Epithelial cell of prostate (primary cell): ENCODE results near the gene TAF11L6.
"Not testable (repeated sequence)": the region's sequence is repeated elsewhere in the genome, so short reads cannot be mapped to it uniquely, and the experiment has no call there.

Experiments used
- DNase-seq: peaks from one replicate; pipeline ENCODE4 v3.0.0-alpha.2; 2011; ENCODE audit warnings: low read depth, low spot score
- H3K27ac ChIP-seq: fragments of 450-650 bp; 2 replicates; pipeline ENCODE4 v1.5.1; 2017; ENCODE audit warnings: mild to moderate bottlenecking

The TAF11L6 gene

GRCh38 chr5:17528369-17528768, at the start of gene TAF11L6:
Gene TAF11L6 (plus strand): TSS chr5:17528669.
- DNase-seq: not testable (repeated sequence)

GRCh38 chr5:17481378-17481777, 47.1 kb upstream of the TAF11L6 start:
- H3K27ac ChIP-seq: no peak overlapping the region
- DNase-seq: no peak

More at GRCh38 chr5:17528369-17528768, at the start of gene TAF11L6:
- H3K27ac ChIP-seq: not testable (repeated sequence)

GRCh38 chr5:17482790-17483189, 45.7 kb upstream of the TAF11L6 start:
- no peak for DNase-seq
- H3K27ac ChIP-seq: no peak overlapping the region

- not testable (repeated sequence) for H3K27ac ChIP-seq, DNase-seq
Measured at GRCh38 chr5:17486464-17487173, 41.9 kb upstream of the TAF11L6 start.

DNA sequence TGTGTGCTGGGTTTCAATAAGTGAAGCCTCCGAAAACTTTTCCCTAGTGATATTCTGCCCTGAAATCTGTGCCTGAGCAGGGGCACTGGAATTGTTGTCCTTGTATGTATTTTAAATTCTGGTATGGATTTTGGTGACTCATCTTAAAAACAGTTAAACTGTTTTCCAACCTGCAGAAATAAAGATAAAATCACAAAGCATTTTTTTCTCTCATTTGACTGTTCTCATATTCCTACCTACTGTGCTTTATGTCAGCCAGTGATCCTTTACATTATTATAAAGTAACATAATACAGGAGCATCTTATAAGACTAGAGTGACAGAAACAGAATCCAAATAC, 41.3 kb upstream of the TAF11L6 start:
- H3K27ac ChIP-seq: no peak overlapping the region
- DNase-seq: no peak

GRCh38 chr5:17491257-17491656, 37.2 kb upstream of the TAF11L6 start:
- not testable (repeated sequence) for DNase-seq, H3K27ac ChIP-seq

DNA sequence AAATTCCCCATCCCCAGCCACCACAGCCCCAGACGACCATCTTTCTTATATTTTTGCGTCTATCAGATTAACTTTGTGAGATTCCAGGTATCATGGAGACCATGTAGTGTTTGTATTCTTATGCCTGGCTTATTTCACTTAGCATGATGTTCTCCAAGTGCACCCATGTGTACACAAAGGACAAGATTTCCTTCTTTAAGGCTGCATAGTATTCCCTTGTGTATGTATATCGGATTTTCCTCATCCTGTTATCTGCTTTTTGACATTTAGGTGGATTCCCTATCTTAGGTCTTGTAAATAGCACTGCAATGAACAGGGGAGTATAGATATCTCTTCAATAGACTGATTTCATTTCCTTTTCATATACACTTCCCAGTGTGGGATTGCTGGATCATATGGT, 35.7 kb upstream of the TAF11L6 start:
- DNase-seq: no peak

GRCh38 chr5:17497446-17497845, 31.0 kb upstream of the TAF11L6 start:
- H3K27ac ChIP-seq: no peak overlapping the region
- DNase-seq: no peak

More for the DNA sequence above, 35.7 kb upstream of the TAF11L6 start:
- H3K27ac ChIP-seq: no peak overlapping the region

DNA sequence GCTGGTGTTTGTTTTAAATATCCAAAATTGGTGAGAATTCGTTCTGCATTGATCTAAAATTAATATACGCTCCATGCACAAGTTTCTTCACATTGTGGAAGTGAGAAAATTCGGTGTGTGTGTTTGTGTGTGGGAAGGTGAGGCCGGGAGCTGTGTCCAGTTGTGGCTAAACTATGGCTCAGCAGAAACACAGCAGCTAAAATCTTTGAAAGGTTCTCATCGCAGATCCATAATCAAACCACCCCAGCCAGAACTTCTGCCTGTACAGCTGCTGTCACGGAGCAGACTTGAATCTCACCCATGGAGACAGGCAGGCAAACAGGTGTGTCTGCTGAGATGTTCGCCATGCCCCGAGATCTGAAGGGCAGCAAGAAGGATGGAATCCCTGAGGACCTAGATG, 30.5 kb upstream of the TAF11L6 start, which contains the start of gene TAF11L2:
Gene TAF11L2, plus strand, starts transcription at position 301 of the 400 bp plus-strand sequence.
- not testable (repeated sequence) for DNase-seq, H3K27ac ChIP-seq

DNA sequence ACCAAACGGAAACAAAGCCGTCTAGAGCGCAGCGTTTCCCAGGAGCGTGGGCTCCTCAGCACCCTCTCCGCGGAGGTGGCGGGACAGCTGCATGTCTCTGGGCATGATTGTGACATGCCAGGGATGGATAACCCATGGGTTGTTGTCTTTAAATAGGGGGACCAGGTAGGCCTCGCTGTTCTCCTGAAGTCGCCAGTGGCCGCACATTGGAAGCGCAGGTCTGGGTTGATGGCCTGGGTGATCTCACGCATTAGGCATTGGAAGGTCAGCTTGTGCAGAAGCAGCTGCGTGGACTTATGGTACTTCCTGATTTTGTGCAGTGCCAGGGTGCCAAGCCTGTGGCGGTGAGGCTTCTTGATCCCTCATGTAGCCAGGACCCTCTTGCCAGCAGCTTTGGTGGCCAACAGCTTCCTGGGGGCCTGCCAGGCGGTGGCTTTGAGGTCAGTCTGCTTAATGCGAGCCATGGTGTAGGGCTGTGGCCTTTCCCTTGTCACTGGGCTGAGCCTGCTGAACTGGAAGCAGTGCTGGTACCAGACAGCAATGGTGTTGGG, 16.6 kb upstream of the TAF11L6 start:
- H3K27ac ChIP-seq: no peak overlapping the region
- DNase-seq: no peak

- not testable (repeated sequence) for DNase-seq, H3K27ac ChIP-seq
Measured at GRCh38 chr5:17517526-17517925, 10.9 kb upstream of the TAF11L6 start.

- not testable (repeated sequence) for H3K27ac ChIP-seq, DNase-seq
Measured at GRCh38 chr5:17518067-17518466, 10.4 kb upstream of the TAF11L6 start, which contains the start of gene TAF11L3. Gene TAF11L3 (plus strand): TSS chr5:17518367.

- H3K27ac ChIP-seq, DNase-seq: not testable (repeated sequence)
Measured at GRCh38 chr5:17519508-17519907, 9.0 kb upstream of the TAF11L6 start.

DNA sequence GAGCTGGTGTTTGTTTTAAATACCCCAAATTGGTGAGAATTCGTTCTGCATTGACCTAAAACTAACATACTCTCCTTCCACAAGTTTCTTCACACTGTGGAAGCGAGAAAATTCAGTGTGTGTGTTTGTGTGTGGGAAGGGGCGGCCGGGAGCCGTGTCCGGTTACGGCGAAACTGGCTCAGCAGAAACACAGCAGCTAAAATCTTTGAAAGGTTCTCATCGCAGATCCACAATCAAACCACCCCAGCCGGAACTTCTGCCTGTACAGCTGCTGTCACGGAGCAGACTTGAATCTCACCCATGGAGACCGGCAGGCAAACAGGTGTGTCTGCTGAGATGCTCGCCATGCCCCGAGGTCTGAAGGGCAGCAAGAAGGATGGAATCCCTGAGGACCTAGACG, 7.0 kb upstream of the TAF11L6 start, which contains the start of gene TAF11L4:
Gene TAF11L4, plus strand, starts transcription at position 301 of the 400 bp plus-strand sequence.
- not testable (repeated sequence) for H3K27ac ChIP-seq, DNase-seq

DNA sequence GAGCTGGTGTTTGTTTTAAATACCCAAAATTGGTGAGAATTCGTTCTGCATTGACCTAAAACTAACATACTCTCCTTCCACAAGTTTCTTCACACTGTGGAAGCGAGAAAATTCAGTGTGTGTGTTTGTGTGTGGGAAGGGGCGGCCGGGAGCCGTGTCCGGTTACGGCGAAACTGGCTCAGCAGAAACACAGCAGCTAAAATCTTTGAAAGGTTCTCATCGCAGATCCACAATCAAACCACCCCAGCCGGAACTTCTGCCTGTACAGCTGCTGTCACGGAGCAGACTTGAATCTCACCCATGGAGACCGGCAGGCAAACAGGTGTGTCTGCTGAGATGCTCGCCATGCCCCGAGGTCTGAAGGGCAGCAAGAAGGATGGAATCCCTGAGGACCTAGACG, 3.5 kb upstream of the TAF11L6 start, which contains the start of gene TAF11L5:
Gene TAF11L5, plus strand, starts transcription at position 301 of the 400 bp plus-strand sequence.
- not testable (repeated sequence) for DNase-seq, H3K27ac ChIP-seq

- H3K27ac ChIP-seq: not testable (repeated sequence)
- DNase-seq: peak; percentile 6
Measured at GRCh38 chr5:17526504-17526903, 2.0 kb upstream of the TAF11L6 start.
